ENCODE results near the gene CD69.

- TF ChIP-seq CTCF (IDR thresholded peaks at IDR 0.05; ENCODE audit: low read depth, low read length, poor library complexity, severe bottlenecking) (no peak), EZH2phosphoT487 (IDR thresholded peaks at IDR 0.05; ENCODE audit: borderline replicate concordance, low read length) (no peak)
Measured at GRCh38 chr12:9721394-9722092, 39.2 kb downstream of the CD69 start.

All from DOHH2 (cell line).